ENCODE measurements around the gene SBK3.
"Not testable (repeated sequence)": the region's sequence is repeated elsewhere in the genome, so short reads cannot be mapped to it uniquely, and the experiment has no call there.

The SBK3 gene, protein sequence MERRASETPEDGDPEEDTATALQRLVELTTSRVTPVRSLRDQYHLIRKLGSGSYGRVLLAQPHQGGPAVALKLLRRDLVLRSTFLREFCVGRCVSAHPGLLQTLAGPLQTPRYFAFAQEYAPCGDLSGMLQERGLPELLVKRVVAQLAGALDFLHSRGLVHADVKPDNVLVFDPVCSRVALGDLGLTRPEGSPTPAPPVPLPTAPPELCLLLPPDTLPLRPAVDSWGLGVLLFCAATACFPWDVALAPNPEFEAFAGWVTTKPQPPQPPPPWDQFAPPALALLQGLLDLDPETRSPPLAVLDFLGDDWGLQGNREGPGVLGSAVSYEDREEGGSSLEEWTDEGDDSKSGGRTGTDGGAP

GRCh38 chr19:55545443-55545842, at the start of gene SBK3:
SBK3 (minus strand) TSS chr19:55545543; CDS start chr19:55545543, 0 bp downstream.
- DNase-seq, result no peak

DNA sequence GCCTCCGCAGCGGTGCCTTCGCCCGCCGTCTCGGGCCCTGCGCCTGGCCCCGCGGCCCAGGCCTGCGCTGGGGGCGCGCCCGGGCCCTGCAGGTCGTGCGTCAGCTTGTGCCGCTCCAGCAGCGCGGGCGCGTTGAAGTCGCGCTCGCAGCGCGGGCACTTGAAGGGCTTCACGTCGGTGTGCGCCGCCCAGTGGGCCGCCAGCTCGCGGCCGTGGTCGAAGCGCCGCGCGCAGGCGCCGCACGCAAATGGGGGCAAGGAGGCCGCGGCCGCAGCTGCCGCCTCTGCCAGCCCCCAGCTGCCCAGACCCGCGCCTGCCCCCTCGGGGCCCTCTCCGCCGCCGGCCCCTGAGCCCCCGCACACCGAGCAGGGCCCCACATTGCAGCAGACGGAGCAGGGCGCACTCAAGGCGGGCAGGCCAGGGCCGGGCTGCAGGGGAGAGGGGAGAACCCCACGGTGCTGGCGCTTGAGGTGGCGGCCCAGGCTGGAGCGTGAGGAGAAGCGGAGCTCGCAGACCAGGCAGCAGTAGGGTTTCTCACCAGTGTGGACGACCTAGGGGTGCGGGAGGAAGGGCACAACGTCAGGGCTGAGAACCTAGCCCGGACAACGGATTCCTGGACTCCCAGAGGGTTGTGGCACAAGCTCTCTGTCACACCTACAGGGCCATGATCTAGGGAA, 47.9 kb upstream of the SBK3 start:
- DNase-seq, result no peak

DNA sequence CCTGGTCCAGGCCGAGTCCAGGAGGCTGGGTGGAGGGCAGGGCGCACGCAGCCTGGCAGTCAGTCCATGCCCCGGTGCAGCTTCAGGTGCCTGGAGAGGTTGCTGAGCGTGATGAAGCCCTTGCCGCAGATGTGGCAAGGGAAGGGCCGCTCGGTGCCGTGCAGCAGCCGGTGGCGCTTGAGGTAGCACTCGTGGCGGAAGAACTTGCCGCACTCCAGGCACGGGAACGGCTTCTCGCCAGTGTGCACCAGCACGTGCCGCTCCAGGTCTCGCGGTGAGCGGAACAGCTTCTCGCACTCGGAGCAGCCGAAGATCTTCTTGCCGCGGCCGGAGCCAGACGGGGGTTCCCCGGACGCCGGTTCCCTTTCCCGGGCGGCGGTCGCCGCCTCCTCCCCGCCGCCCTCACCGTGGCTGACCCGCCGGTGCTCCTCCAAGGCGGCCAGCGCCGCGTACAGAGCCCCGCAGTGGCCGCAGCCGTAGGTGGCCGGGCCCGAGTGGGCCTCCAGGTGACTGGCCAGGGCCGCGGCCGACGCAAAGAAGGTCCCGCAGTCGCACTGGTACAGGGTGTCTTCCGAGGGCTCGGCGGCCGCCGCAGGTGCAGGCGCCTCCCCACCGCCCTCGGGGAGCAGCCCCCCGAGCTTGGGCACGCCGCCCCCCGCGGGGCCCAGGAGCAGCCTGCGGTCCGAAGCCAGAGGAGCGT, 47.2 kb upstream of the SBK3 start:
- no peak for DNase-seq

- DNase-seq, result no peak
These were observed 46.2 kb upstream of the SBK3 start for GRCh38 chr19:55591555-55591954.

DNA sequence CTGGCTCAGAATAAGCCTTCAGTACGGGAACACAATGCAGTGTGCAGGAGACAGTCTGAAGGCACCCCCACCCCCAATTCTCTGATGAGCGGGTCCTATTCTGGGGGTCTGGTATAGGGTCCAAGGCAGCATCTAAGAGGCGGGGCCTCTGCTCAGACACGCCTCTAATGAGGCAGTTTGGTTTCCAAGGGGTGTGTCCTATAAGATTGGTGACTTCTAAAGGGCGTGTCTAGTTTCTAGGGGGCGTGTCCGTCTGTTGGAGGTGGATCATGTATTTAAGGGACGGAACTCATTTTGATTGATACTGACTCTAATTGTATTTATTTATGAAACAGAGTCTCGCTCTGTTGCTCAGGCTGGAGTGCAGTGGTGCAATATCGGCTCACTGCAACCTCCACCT, 45.3 kb upstream of the SBK3 start:
- no peak for DNase-seq

DNA sequence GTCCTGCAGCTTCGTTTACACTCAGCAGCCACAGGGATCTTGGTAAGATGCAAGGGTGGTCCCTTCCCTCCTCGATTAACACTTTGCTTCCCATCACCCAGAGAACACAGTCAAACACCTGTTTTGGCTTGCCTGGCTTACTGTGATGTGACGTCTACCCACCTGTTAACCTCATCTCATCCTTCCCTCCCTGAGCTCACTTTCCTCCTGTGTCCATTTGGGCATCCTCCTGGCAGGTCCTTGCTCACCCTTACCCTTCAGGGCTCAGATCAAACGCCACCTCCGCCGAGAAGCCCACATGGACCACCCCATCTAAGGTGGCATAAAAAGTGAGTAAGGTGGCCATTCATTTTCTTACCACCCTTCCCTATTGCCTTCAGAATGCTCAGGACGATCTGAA, 44.8 kb upstream of the SBK3 start:
- no peak for DNase-seq

GRCh38 chr19:55588738-55589137, 43.4 kb upstream of the SBK3 start:
- no peak for DNase-seq

DNA sequence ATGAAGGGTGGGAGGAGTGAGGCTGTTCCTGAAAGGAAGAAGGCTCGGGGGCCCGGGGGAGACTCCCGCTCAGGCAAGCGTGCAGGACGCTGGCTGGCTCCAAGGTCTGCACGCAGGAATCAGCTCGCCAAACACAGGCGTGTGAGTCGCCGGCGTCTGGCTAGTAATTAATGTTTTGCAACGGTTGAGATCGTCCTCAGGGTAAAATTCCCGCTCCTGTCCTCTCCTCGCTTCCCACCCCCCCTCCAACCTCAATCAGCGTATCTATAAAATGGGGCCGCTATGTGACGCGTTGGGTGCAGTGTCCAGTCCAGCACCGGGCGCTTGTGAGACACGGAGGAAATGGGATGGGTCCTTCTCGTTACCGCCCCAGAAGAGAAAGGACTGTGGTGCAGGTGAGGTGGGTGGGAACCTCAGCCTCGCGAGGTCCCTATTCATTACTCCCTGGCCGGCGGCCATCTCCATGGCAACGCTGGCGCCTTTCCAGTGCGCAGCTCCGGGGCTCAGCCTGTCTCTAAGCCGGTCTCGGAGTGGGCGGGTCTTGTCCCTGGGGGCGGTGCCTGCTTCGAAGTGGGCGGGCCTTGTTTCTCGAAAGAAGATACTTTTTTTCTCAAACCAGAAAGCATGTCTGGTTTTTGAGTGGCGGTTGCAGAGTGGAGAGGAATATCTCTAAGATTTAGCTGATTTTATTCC, 41.8 kb upstream of the SBK3 start:
- DNase-seq, result peak; percentile 88

- peak; percentile 51 for DNase-seq
These were observed 40.5 kb upstream of the SBK3 start for GRCh38 chr19:55585658-55586339.

DNA sequence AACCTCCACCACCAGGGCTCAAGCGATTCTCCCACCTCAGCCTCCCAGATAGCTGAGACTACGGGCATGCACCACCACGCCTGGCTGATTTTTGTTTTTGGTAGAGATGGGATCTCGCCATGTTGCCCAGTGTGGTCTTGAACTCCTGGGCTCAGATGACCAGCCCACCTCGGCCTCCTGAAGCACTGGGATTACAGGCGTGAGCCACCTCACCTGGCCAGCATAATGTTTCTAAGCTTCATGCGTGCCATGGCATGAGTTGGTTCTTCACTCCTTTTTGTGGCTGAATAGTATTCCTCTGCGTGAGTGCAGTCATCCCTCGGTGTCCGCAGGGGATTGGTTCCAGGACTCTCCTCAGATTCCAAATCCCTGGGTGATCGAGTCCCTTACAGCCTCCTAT, 39.5 kb upstream of the SBK3 start:
- DNase-seq, result no peak

- DNase-seq, result not testable (repeated sequence)
These were observed 38.6 kb upstream of the SBK3 start for GRCh38 chr19:55583897-55584296.

GRCh38 chr19:55582284-55582683, 36.9 kb upstream of the SBK3 start:
- DNase-seq, result not testable (repeated sequence)

- DNase-seq, result no peak
These were observed 36.5 kb upstream of the SBK3 start for GRCh38 chr19:55581823-55582223.

- no peak for DNase-seq
These were observed 35.9 kb upstream of the SBK3 start for GRCh38 chr19:55581145-55581822.

- peak; percentile 67 for DNase-seq
These were observed 35.3 kb upstream of the SBK3 start, which contains the start of gene ZNF579 for GRCh38 chr19:55580628-55581144. ZNF579 (minus strand) TSS chr19:55580848; CDS start chr19:55579639, 1,209 bp downstream.

DNA sequence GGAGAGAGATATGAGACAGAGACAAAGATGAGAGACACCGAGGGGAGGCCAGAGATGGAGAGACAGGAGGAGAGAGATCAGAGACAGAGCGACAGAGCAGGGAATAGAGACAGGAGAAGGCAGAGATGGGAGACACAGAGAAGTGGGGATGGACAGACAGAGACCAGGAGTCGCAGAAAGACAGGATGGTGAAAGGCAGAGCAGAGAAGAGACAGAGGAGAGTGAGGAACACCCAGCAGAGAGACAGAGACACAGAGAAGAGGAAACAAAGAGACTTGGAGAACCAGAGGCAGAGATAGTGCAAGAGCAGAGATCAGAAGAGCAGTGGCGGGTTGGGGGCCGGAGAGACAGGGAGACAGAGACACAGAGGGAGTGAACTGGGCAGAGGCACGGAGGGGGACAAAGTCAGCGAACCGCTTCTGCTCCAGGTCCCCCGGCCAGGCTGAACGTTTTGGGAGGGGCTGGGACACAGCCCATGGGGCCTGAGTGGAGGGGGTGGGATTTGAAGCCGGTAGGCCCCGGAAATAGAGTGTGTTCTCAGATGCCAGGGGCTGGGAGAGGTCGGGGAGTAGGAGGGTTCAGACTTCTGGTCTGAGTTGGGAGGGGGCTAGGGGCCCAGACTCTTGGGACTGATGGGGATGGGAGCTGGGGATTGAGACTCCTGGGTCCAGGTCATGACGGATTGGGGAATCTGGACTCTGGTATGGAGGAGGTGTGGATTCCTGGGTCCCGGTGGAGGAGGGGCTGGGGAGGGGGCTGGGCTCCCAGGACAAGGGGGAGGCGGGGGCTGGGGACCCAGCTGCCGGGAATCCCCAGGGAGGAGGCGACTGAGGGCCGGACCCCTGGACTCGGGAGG, 34.7 kb upstream of the SBK3 start:
- no peak for DNase-seq

DNA sequence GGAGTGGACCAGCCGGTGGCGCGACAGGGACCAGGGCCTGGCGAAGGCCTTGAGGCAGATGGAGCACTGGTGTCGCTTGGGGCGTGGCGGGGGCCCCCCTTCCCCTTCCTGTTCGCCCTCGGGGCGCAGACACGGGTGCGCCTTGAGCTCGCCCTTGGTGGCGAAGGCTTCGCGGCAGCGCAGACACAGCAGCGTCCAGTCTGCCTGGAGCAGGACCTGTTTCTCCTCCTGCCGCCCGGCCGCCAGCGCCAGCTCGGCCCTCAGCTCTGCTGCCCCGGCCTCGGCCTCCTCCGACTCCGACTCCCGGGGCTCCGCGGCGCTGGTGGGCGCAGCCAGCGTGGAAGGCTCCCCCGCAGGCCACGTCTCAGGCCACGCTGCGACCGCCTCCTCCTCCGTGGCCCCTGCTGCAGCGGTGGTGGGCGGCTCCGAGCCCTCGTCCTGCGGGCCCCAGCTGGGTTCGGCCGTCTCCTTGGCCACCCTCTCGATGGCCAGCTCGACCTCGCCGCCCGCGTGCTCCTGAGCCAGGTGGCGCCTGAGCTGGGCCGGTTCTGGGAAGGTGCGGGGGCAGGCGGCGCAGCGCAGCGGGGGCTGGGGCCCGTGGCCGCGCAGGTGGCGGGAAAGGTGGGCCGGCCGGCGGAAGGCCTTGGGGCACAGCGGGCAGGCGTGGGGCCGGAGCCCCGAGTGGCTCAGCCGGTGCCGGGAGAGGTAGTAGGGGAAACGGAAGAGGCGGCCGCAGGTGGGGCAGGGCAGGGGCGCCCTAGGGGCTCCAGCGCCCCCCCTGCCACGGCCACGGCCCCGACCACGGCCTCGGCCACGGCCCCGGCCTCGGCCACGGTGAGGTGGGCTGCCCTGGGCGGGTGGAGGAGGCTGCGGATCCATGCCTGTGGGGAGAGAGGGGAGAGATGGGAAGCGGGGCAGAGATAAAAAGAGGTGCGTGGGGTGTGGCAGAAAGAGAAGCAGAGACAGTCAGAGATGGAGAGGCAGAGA, 33.7 kb upstream of the SBK3 start:
- DNase-seq, result no peak

DNA sequence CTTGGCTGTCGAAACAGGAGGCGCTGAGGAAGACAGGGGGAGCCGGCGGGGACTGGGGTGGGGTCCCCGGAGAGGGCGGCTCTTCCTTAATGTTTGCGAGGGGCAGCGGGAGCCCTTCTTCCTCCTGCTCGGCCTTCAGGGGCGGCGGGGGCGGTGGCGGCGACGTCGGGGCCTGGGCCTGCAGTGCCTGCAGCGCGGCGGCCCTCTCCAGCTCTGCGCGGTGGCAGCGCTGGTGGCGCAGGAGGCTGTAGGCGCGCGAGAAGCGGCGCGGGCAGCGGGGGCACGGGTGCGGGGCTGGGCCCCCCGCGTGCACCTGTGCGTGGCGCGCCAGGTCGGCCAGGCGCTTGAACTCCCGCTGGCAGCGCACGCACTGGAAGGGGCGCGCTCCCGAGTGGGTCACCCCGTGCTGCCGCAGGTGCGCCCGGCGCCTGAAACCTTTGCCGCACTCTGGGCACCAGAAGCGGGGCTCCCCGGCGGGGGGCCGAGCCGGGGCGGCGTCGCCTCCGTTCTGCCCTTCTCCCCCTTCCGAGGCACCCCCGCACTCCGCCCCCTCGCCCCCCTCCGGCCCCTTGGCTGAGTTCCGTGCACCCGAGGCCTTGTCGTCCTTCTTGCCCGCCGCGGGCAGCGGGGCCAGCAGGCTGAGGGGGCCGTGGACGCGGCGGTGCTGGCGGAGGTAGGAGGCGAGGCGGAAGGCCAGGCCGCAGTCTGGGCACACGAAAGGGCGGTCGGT, 32.9 kb upstream of the SBK3 start:
- no peak for DNase-seq

DNA sequence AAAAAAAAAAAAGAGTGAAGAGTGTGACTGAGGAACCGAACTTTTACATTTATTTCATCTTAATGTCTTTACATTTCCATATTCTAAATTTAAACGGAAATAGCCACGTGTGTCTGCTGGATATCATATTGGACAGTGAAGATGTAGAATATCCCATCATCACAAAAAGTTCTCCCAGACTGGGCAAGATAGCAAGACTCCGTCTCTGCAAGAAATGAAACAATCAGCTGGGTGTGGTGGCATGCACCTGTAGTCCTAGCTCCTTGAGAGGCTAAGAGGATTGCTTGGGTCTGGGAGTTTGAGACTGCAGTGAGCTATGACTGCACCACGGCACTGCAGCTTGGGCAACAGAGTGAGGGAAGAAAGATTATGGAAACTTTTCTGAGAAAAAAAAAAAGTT, 31.4 kb upstream of the SBK3 start:
- no peak for DNase-seq

Measured in T1000 (cell line).